Suprapubic skin (tissue), 4 donors: ENCODE data around the gene RGS7. TPM values are rescaled to one million over a fixed set of nuclear protein-coding genes. Genes with fewer than 3 reads are reported as not detected.
A peak's percentile ranks its signal among the peaks of the same experiment; 100 is the strongest.

Experiments used
- DNase-seq, 2 donors: peaks; one replicate each; pipeline ENCODE4 v3.0.0-alpha.2; 2019; ENCODE audit warnings: low spot score in 2 of 2
- H3K27ac ChIP-seq: fragments of 200-600 bp; sonication (generic); one replicate; pipeline ENCODE4 v1.5.1; 2019
- H3K27me3 ChIP-seq: fragments of 200-600 bp; sonication (generic); one replicate; pipeline ENCODE4 v1.5.1; 2019
- H3K36me3 ChIP-seq: fragments of 200-600 bp; sonication (generic); one replicate; pipeline ENCODE4 v1.5.1; 2019
- H3K4me1 ChIP-seq: fragments of 200-600 bp; sonication (generic); one replicate; pipeline ENCODE4 v1.5.1; 2019
- H3K4me3 ChIP-seq: fragments of 200-600 bp; sonication (generic); one replicate; pipeline ENCODE4 v1.5.1; 2019; ENCODE audit warnings: mild to moderate bottlenecking
- H3K9me3 ChIP-seq: fragments of 200-600 bp; sonication (generic); one replicate; pipeline ENCODE4 v1.5.1; 2019
- CTCF ChIP-seq, 2 donors: fragments of 200-600 bp in 1 of 2; fragments of 450-650 bp in 1 of 2; sonication (generic) in 1 of 2; IDR thresholded peaks; one replicate each; pipeline ENCODE4 v1.5.1; 2016 to 2019; ENCODE audit warnings: antibody characterized with exemption in 2 of 2, mild to moderate bottlenecking in 1 of 2, moderate library complexity in 1 of 2
- EP300 ChIP-seq: sonication (generic); formaldehyde crosslinking; IDR thresholded peaks from one replicate; pipeline ENCODE4 v1.6.1; 2017; ENCODE audit warnings: antibody characterized with exemption
- POLR2A ChIP-seq, 2 donors: fragments of 450-650 bp; IDR thresholded peaks; one replicate each; pipeline ENCODE4 v1.6.1; 2017; ENCODE audit warnings: antibody characterized with exemption in 2 of 2, mild to moderate bottlenecking in 2 of 2, moderate library complexity in 2 of 2
- POLR2AphosphoS5 ChIP-seq, 3 donors: sonication (generic); formaldehyde crosslinking; IDR thresholded peaks; one replicate each; pipeline ENCODE4 v1.6.1; 2017; ENCODE audit warnings: antibody characterized with exemption in 3 of 3
- WGBS: methylation state at CpG from one replicate; pipeline ENCODE4 v1.1.5; 2018; 5-methylcytosine and 5-hydroxymethylcytosine counted together
- total RNA-seq, 4 donors: library from RNA; depleted of rRNA; stranded (reverse); fragments of >200 nt; gene quantifications; one replicate each; pipeline ENCODE4 v1.1.0, GENCODE V29; 2016

The RGS7 gene
- total RNA-seq, 4 donors from 2014 or later, result not detected

GRCh38 chr1:240734001-240734400 is 623.0 kb downstream of the RGS7 start:
- no peak for DNase-seq
- H3K4me3 ChIP-seq, result no peak overlapping the region

GRCh38 chr1:240732390-240732789 is 624.6 kb downstream of the RGS7 start:
- no peak overlapping the region for H3K4me3 ChIP-seq
- no peaks in the 10 kb centered on the region for H3K4me1 ChIP-seq
- H3K36me3 ChIP-seq, result no peaks in the 10 kb centered on the region
- no peaks in the 10 kb centered on the region for H3K27me3 ChIP-seq
- WGBS, result 12% methylated on average over 5 of the region's 5 CpGs
- H3K27ac ChIP-seq, result no peak overlapping the region
- TF ChIP-seq CTCF (IDR thresholded peaks at IDR 0.05) (peak in 1 of 2 donors; percentile 12), POLR2AphosphoS5 (IDR thresholded peaks at IDR 0.05) (no peak), EP300 (no peak), POLR2A (IDR thresholded peaks at IDR 0.05) (no peak)
- no peaks in the 10 kb centered on the region for H3K9me3 ChIP-seq
- DNase-seq, result no peak

More at GRCh38 chr1:240734001-240734400, 623.0 kb downstream of the RGS7 start:
- Histone ChIP-seq H3K27ac (no peak overlapping the region), H3K4me1 (no peaks in the 10 kb centered on the region), H3K27me3 (no peaks in the 10 kb centered on the region), H3K36me3 (no peaks in the 10 kb centered on the region), H3K9me3 (no peaks in the 10 kb centered on the region)
- TF ChIP-seq POLR2AphosphoS5 (IDR thresholded peaks at IDR 0.05) (no peak), EP300 (no peak), CTCF (IDR thresholded peaks at IDR 0.05) (no peak), POLR2A (IDR thresholded peaks at IDR 0.05) (no peak)
- WGBS, result 71% methylated on average over 3 of the region's 3 CpGs

Other genes starting within 250 kb of the RGS7 start
- gene FH, start 162.6 kb upstream of the RGS7 start, total RNA-seq, result 10 to 100 TPM; 24.2 to 65.8 (median 51.2) TPM
- under 1 TPM in 1 of 4 donors, not detected in 3; 0.45 TPM for gene KMO, start 175.2 kb upstream of the RGS7 start, total RNA-seq